Stimulated activated effector memory CD8-positive, alpha-beta T cell treated with anti-CD3 and anti-CD28 coated beads, Interleukin-12 subunit alpha, Interleukin-12 subunit beta, amount 100 ng/mL, for 72 hours (primary cell): ENCODE measurements around the gene CPA4.
"Not testable (repeated sequence)": the region's sequence is repeated elsewhere in the genome, so short reads cannot be mapped to it uniquely, and the experiment has no call there.

Experiments used
- ATAC-seq: fragments of 150-1000 bp; cut with Tn5 transposase; 2 replicates; pipeline ENCODE4 v1.10.0; 2021
- DNase-seq, 2 donors: peaks; one replicate each; pipeline ENCODE4 v3.0.0; 2021 to 2022; ENCODE audit warnings: low spot score in 2 of 2
- H3K27ac Mint-ChIP-seq: one replicate; pipeline ENCODE4 v1.8.0; 2022; ENCODE audit warnings: mild to moderate bottlenecking, mixed read lengths
- H3K36me3 Mint-ChIP-seq: one replicate; pipeline ENCODE4 v1.8.0; 2022; ENCODE audit warnings: mild to moderate bottlenecking, mixed read lengths
- H3K4me1 Mint-ChIP-seq: one replicate; pipeline ENCODE4 v1.8.0; 2022; ENCODE audit warnings: mixed read lengths
- H3K4me3 Mint-ChIP-seq: one replicate; pipeline ENCODE4 v1.8.0; 2022; ENCODE audit warnings: mild to moderate bottlenecking, mixed read lengths
- H3K9me3 Mint-ChIP-seq: one replicate; pipeline ENCODE4 v1.8.0; 2022; ENCODE audit warnings: mixed read lengths

Gene CPA4, protein sequence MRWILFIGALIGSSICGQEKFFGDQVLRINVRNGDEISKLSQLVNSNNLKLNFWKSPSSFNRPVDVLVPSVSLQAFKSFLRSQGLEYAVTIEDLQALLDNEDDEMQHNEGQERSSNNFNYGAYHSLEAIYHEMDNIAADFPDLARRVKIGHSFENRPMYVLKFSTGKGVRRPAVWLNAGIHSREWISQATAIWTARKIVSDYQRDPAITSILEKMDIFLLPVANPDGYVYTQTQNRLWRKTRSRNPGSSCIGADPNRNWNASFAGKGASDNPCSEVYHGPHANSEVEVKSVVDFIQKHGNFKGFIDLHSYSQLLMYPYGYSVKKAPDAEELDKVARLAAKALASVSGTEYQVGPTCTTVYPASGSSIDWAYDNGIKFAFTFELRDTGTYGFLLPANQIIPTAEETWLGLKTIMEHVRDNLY

DNA sequence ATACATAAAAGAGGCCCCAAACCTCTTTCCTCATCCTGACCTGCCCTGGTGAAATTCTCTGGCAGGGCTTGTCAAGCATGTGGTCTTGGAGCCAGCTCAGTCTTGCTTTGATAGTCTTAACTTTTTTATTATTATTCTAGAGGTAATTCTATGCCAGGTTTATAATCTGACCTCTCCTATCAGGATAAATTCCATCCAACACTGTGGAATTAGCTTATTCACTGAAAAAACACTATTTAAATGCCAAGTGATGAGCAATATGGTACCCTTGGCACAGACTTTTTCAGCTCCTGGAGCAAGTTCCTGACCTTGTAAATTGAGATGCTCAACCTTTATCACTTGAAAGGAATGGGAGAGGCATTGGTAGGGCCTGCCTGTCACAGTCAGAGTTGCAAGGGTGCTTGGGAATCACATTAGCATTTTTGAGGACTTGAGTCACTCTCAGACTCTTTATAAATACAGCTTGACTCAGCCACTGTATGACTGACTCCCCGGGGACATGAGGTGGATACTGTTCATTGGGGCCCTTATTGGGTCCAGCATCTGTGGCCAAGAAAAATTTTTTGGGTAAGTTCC lies at the start of gene CPA4:
Gene CPA4 (plus strand): TSS at position 480 of the 576 bp plus-strand sequence. CDS start 20 bp downstream, at position 500.
- Mint-ChIP-seq H3K9me3 (no peaks in the 10 kb centered on the region), H3K4me1 (peaks cover 6% of the 10 kb centered on the region), H3K27ac (no peak within 1 kb of the TSS), H3K4me3 (no peak within 1 kb of the TSS), H3K36me3 (no peaks in the 10 kb centered on the region)
- ATAC-seq (peak; percentile 62), DNase-seq (no peak)

DNA sequence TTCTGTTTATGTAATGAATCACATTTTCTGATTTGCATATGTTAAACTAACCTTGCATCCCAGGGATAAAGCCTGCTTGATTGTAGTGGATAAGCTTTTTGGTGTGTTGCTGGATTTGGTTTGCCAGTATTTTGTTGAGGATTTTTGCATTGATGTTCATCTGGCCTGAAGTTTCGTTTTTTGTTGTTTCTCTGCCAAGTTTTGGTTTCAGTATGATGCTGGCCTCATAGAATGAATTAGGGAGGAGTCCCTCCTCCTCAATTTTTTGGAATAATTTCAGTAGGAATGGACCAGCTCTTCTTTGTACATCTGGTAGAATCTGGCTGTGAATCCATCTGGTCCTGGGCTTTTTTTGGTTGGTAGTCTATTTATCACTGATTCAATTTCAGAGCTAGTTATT lies 49.5 kb upstream of the CPA4 start:
- not testable (repeated sequence) for DNase-seq, ATAC-seq, H3K9me3 Mint-ChIP-seq, H3K4me3 Mint-ChIP-seq, H3K36me3 Mint-ChIP-seq, H3K27ac Mint-ChIP-seq
- H3K4me1 Mint-ChIP-seq = peaks cover 18% of the 10 kb centered on the region

DNA sequence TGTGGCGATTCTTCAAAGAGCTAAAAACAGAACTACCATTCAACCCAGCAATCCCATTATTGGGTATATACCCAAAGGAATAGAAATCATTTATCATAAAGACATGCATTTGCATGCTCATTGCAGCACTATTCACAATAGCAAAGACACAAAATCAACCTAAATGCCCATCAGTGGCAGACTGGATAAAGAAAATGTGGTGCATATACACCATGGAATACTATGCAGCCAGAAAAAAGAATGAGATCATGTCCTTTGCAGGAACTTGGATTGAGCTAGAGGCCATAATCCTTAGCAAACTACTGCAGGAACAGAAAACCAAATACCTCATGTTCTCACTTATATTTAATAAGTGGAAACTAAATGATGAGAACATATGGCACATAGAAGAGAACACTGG lies 46.5 kb upstream of the CPA4 start:
- DNase-seq, ATAC-seq, H3K9me3 Mint-ChIP-seq, H3K4me3 Mint-ChIP-seq, H3K27ac Mint-ChIP-seq, H3K36me3 Mint-ChIP-seq: not testable (repeated sequence)
- peaks cover 18% of the 10 kb centered on the region for H3K4me1 Mint-ChIP-seq

DNA sequence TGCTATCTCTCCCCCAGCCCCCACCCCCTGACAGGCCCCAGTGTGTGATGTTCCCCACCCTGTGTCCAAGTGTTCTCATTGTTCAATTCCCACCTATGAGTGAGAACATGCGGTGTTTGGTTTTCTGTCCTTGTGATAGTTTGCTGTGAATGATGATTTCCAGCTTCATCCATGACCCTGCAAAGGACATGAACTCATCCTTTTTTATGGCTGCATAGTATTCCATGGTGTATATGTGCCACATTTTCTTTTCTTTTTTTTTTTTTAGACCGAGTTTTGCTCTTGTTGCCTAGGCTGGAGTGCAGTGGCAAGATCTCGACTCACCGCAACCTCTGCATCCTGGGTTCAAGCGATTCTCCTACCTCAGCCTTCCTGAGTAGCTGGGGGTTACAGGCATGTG lies 44.1 kb upstream of the CPA4 start:
- ATAC-seq, H3K4me3 Mint-ChIP-seq, H3K4me1 Mint-ChIP-seq, DNase-seq, H3K27ac Mint-ChIP-seq, H3K36me3 Mint-ChIP-seq, H3K9me3 Mint-ChIP-seq: not testable (repeated sequence)

DNA sequence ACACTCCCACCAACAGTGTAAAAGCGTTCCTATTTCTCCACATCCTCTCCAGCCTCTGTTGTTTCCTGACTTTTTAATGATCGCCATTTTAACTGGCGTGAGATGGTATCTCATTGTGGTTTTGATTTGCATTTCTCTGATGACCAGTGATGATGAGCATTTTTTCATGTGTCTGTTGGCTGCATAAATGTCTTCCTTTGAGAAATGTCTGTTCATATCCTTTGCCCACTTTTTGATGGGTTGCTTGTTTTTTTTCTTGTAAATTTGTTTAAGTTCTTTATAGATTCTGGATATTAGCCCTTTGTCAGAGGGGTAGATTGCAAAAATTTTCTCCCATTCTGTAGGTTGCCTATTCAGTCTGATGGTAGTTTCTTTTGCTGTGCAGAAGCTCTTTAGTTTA lies 43.3 kb upstream of the CPA4 start:
- not testable (repeated sequence) for DNase-seq, H3K36me3 Mint-ChIP-seq

DNA sequence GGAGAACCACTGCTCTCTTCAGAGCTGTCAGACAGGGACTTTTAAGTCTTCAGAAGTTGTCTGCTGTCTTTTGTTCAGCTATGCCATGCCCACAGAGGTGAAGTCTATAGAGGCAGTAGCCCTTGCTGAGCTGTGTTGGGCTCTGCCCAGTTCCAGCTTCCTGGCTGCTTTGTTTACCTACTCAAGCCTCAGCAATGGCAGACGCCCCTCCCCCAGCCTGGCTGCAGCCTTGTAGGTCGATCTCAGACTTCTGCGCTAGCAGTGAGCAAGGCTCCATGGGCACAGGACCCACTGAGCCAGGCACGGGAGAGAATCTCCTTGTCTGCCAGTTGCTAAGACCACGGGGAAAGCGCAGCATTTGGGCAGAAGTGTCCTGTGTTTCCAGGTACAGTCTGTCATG lies 38.4 kb upstream of the CPA4 start:
- Mint-ChIP-seq H3K27ac (no peak overlapping the region), H3K4me3 (no peak overlapping the region), H3K36me3 (no peaks in the 10 kb centered on the region), H3K9me3 (no peaks in the 10 kb centered on the region), H3K4me1 (no peaks in the 10 kb centered on the region)
- ATAC-seq (no peak), DNase-seq (no peak)

More for the DNA sequence above, 43.3 kb upstream of the CPA4 start:
- not testable (repeated sequence) for H3K4me1 Mint-ChIP-seq, H3K27ac Mint-ChIP-seq, H3K4me3 Mint-ChIP-seq, H3K9me3 Mint-ChIP-seq, ATAC-seq

DNA sequence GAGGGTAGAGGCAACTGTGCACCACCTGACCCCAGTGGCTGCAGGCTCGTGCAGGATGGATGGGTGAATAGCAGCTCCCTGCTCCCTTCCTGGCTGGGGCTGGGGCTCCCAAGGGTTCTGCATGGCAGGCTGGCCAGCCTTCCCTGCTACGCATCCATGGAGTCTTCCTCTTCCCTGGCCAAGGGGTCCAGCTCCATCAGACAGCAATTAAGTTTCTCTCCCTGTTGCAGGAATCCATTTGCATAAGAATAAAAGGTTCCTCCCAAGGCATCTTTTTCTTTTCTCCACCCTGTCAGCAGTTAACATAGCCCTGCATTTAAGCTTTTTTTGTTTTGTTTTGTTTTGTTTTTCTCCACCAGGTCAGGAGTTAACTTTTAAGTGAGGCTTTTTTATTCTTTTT lies 36.3 kb upstream of the CPA4 start:
- ATAC-seq = no peak
- H3K27ac Mint-ChIP-seq = no peak overlapping the region
- no peaks in the 10 kb centered on the region for H3K36me3 Mint-ChIP-seq
- no peaks in the 10 kb centered on the region for H3K4me1 Mint-ChIP-seq
- no peak for DNase-seq
- no peaks in the 10 kb centered on the region for H3K9me3 Mint-ChIP-seq
- H3K4me3 Mint-ChIP-seq = no peak overlapping the region

DNA sequence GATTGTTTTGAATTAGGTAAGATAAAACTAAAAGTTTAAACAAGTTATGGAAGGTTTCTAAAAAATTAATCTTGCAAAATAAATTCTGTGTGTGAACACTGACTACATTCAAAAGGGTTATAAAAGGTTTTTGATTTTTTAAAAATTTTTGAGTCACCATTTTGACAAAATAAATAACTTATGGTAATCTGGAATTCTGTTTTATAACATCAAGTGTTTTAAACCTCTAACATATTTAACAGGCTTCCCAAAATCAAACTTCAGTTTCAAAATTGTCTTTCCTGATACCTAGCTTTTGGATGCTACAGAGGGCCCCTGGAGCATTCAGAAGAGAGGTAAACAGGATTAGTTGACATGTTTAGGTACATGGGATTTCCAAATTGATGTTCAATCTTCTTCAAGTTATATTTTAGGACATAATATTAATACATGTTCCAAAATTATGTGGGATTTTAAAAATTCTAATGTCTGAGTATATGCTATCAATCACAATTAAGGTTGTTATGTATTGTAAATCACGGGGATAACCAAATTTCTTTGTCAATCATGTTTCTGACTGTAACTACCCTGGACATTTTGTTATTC lies 34.4 kb upstream of the CPA4 start:
- Mint-ChIP-seq H3K9me3 (no peaks in the 10 kb centered on the region), H3K36me3 (no peaks in the 10 kb centered on the region), H3K27ac (no peak overlapping the region), H3K4me3 (no peak overlapping the region), H3K4me1 (no peaks in the 10 kb centered on the region)
- DNase-seq = no peak
- no peak for ATAC-seq

DNA sequence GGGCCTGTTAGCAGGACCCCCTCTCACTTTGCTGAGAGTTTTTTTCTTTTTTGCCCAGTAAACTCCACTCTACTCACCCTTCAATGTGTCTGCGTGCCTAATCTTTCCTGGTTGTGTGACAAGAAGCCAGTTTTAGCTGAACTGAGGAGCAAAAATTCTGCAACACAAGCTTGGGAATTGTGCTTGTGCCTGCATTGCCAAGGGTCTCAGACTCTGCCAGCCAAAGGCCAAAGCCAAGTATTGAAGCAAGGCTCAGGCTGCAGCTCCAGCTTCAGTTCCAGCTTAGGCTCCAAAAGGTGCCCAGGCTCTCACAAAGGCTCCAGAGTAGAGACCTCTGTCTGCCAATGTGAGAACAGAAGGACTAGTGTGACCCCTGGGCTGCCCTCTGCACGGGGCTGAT lies 30.5 kb upstream of the CPA4 start:
- H3K4me1 Mint-ChIP-seq = no peaks in the 10 kb centered on the region
- no peak overlapping the region for H3K4me3 Mint-ChIP-seq
- no peaks in the 10 kb centered on the region for H3K36me3 Mint-ChIP-seq
- H3K9me3 Mint-ChIP-seq = no peaks in the 10 kb centered on the region
- no peak for ATAC-seq
- no peak for DNase-seq
- no peak overlapping the region for H3K27ac Mint-ChIP-seq

DNA sequence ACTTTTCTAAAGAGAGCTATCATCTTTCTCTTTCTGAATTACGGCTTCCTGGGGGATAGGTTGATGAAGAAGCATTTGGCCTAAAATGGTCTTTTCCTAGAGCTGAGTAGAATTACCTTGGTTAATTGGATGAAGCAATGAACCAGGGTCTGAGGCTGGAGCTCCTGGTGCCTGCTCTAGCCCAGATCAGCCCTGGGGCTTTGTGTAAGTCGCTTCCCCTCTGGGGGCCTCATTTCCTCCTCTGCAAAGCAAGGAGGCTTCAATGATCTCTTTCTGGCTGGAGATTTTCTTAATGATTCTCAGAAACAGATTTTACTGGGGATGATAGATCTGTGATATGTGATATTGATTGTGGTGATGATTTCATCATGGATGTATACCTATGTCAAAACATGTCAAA lies 29.8 kb upstream of the CPA4 start:
- no peaks in the 10 kb centered on the region for H3K36me3 Mint-ChIP-seq
- no peak for DNase-seq
- no peak overlapping the region for H3K27ac Mint-ChIP-seq
- no peak for ATAC-seq
- no peaks in the 10 kb centered on the region for H3K4me1 Mint-ChIP-seq
- no peak overlapping the region for H3K4me3 Mint-ChIP-seq
- H3K9me3 Mint-ChIP-seq = no peaks in the 10 kb centered on the region

DNA sequence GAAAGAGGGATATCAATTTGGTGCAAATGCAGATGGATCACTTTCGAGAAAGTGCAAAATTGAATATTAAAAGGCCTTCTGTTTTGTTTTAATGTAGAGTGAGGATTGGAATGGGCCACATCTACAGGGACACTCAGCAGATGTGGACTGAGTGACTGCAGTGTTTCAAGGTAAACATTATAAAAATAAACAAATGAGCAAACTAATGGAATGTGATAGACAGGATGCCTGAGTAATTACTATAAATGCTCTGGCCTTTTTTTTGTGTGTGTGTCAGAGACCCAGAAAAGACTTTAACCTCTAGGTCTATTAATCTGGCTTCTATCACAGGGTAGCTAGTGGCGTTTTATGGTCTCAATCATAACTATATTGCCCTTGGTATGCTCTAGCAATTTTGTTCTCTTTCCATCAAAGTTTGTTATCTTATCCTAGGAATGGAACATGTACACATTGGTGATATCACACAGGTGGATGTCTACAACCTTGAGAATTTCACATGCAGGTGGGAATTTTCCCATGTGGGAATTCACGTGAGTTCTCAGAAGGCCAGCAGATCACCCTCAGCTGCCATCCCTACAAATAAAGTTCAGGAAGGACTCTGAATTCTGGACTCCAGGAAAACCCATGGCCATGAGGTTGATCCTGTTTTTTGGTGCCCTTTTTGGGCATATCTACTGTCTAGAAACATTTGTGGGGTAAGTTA lies 26.6 kb upstream of the CPA4 start, which contains the start of gene CPA2:
Gene CPA2 (plus strand): TSS at position 606 of the 703 bp plus-strand sequence. CDS start 19 bp downstream, at position 625.
- Mint-ChIP-seq H3K9me3 (no peaks in the 10 kb centered on the region), H3K4me1 (no peaks in the 10 kb centered on the region), H3K27ac (no peak within 1 kb of the TSS), H3K4me3 (no peak within 1 kb of the TSS), H3K36me3 (no peaks in the 10 kb centered on the region)
- ATAC-seq (no peak), DNase-seq (no peak)

DNA sequence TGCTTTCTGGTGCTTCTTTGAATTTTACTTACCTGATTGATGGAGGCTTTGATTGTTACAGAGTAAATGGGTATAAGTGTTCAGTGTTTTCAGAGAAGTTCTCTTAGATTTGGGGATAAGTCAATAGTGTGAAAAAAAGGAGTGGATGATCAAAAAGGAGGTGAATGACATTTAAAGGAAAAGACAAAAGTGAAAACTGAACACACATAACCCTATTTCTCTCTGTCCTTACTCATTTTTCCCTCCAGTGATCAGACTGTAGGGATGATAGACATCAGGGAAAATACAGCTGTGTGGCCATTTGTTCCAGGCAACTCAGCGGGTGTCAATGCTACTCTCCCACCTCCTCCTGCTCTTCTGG lies 26.0 kb upstream of the CPA4 start:
- no peaks in the 10 kb centered on the region for H3K9me3 Mint-ChIP-seq
- DNase-seq = no peak
- H3K36me3 Mint-ChIP-seq = no peaks in the 10 kb centered on the region
- H3K4me1 Mint-ChIP-seq = no peaks in the 10 kb centered on the region
- ATAC-seq = no peak
- H3K27ac Mint-ChIP-seq = no peak overlapping the region
- no peak overlapping the region for H3K4me3 Mint-ChIP-seq

DNA sequence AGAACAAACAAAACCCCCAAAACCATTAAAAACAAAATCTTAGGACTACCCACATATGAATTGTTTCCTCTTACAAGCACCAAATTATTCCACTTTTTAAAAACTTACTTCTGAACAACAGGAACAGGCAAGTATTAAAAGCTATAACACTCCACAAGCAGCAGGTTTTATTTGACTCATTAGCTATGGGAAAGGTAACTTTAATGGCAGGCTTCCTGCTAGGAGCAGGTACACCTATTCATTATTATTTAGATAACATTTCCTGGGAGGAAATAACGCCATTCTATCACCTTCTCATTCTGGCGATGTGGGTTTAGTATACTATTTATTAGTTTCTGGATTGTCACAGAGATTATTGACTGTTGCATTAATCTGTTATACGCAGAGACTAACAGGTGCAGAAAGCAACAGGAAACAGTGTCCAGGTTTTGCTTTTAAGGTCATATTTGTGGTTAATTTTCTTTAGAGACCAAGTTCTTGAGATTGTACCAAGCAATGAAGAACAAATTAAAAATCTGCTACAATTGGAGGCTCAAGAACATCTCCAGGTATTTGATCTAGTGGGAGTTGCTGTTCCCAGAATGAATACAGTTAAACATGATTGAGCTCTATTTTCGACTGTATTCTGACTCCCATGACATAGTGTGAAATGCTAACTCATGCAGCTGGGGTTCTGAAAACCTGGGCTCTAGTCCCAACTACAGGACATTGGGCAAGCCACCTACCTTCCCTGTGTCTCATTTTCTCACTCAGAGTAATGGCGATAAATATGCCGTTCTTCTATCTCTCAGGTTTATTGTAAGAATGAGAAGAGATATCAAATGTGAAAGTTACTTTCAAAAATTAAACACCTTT lies 24.3 kb upstream of the CPA4 start:
- no peak overlapping the region for H3K27ac Mint-ChIP-seq
- DNase-seq = no peak
- H3K4me3 Mint-ChIP-seq = no peak overlapping the region
- H3K9me3 Mint-ChIP-seq = no peaks in the 10 kb centered on the region
- H3K4me1 Mint-ChIP-seq = no peaks in the 10 kb centered on the region
- ATAC-seq = no peak
- H3K36me3 Mint-ChIP-seq = no peaks in the 10 kb centered on the region

DNA sequence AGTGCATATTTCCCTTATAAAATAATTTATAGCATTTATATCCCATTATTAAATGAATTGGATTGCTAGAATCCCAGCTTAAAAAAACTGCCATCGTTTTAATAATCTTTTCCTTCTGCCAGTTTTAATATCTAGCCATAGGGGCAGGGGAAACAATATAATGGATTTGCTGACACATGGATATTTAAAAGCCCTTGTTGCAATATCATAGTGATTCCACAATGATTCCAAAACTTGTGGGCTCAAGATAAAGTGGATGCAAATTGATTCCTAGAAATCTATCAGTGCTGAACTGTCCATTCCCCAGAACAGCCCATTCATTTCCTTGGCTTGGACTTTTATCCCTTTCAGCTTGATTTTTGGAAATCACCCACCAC lies 23.7 kb upstream of the CPA4 start:
- H3K9me3 Mint-ChIP-seq = no peaks in the 10 kb centered on the region
- DNase-seq (no peak), ATAC-seq (no peak)
- H3K27ac Mint-ChIP-seq = no peak overlapping the region
- no peaks in the 10 kb centered on the region for H3K4me1 Mint-ChIP-seq
- H3K4me3 Mint-ChIP-seq = no peak overlapping the region
- H3K36me3 Mint-ChIP-seq = no peaks in the 10 kb centered on the region
